ENCODE data around the gene HS3ST2. TPM values are rescaled to one million over a fixed set of nuclear protein-coding genes. Genes with fewer than 3 reads are reported as not detected.

Gene HS3ST2
- total RNA-seq, 1 experiment from 2014 or later: not detected

DNA sequence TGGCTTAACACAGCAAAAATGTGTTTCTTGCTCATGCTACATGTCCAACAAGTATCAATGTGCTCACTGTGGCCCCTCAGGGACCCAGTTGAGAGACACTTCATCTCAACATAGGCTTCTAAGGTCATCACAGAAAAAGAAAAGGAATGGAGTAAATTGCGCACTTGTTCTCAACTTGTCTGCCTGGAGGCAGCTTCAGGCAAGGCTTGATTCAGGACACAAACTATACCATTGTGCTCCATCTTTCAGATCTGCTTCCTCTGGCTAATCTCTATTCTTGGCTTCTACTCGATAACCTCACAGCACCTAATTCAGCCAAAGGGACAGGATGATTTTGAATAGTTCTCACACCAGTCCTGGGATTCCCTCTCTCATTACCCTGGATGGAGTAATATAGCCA lies 35.6 kb downstream of the HS3ST2 start:
- Histone ChIP-seq H3K27me3 (replicated peaks; ENCODE audit: control insufficient read depth, insufficient read depth, low read length) (peaks cover 1% of the 10 kb centered on the region; the same call in 1 of the 2 replicates), H3K4me3 (ENCODE audit: low read depth, low read length) (no peak overlapping the region), H3K4me1 (no peaks in the 10 kb centered on the region), H3K9me3 (no peaks in the 10 kb centered on the region), H3K36me3 (ENCODE audit: control insufficient read depth, insufficient read depth, low read length) (no peaks in the 10 kb centered on the region)
- CTCF ChIA-PET: no interaction called here
- H3K9me3 Mint-ChIP-seq (ENCODE audit: unreplicated experiment): no peaks in the 10 kb centered on the region
- H3K27me3 Mint-ChIP-seq (ENCODE audit: insufficient read depth, unreplicated experiment): peaks cover 17% of the 10 kb centered on the region
- H3K4me1 Mint-ChIP-seq (ENCODE audit: low read depth, unreplicated experiment): no peaks in the 10 kb centered on the region
- H3K36me3 Mint-ChIP-seq (ENCODE audit: insufficient read depth, unreplicated experiment): no peaks in the 10 kb centered on the region
- BruUV-seq (replicated peaks): no TSS peak
- POLR2A ChIA-PET: no interaction called here
- no peak overlapping the region for H3K4me3 Mint-ChIP-seq (ENCODE audit: unreplicated experiment)
- no peak for DNase-seq
- TF ChIP-seq, protein P1, sequence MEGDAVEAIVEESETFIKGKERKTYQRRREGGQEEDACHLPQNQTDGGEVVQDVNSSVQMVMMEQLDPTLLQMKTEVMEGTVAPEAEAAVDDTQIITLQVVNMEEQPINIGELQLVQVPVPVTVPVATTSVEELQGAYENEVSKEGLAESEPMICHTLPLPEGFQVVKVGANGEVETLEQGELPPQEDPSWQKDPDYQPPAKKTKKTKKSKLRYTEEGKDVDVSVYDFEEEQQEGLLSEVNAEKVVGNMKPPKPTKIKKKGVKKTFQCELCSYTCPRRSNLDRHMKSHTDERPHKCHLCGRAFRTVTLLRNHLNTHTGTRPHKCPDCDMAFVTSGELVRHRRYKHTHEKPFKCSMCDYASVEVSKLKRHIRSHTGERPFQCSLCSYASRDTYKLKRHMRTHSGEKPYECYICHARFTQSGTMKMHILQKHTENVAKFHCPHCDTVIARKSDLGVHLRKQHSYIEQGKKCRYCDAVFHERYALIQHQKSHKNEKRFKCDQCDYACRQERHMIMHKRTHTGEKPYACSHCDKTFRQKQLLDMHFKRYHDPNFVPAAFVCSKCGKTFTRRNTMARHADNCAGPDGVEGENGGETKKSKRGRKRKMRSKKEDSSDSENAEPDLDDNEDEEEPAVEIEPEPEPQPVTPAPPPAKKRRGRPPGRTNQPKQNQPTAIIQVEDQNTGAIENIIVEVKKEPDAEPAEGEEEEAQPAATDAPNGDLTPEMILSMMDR (IDR thresholded peaks at IDR 0.05; ENCODE audit: insufficient read depth in 1 of 2, low read depth in 1 of 2, low read length in 1 of 2, severe bottlenecking in 1 of 2, unreplicated experiment in 1 of 2): no peak
- intact Hi-C loops (cut with micrococcal nuclease; ENCODE audit: unreplicated experiment): no loop called here
- H3K27ac Mint-ChIP-seq (ENCODE audit: unreplicated experiment): no peak overlapping the region

GRCh38 chr16:22855231-22855630 lies 41.3 kb downstream of the HS3ST2 start:
- TF ChIP-seq, protein P1 (IDR thresholded peaks at IDR 0.05; ENCODE audit: insufficient read depth in 1 of 2, low read depth in 1 of 2, low read length in 1 of 2, severe bottlenecking in 1 of 2, unreplicated experiment in 1 of 2): no peak
- Mint-ChIP-seq H3K36me3 (ENCODE audit: insufficient read depth, unreplicated experiment) (no peaks in the 10 kb centered on the region), H3K4me1 (ENCODE audit: low read depth, unreplicated experiment) (no peaks in the 10 kb centered on the region), H3K27me3 (ENCODE audit: insufficient read depth, unreplicated experiment) (peaks cover 14% of the 10 kb centered on the region), H3K4me3 (ENCODE audit: unreplicated experiment) (no peak overlapping the region), H3K9me3 (ENCODE audit: unreplicated experiment) (no peaks in the 10 kb centered on the region), H3K27ac (ENCODE audit: unreplicated experiment) (no peak overlapping the region)
- intact Hi-C loops (cut with micrococcal nuclease; ENCODE audit: unreplicated experiment): no loop called here
- ChIA-PET CTCF (no interaction called here), POLR2A (no interaction called here)
- BruUV-seq (replicated peaks): no TSS peak
- Histone ChIP-seq H3K9me3 (no peaks in the 10 kb centered on the region), H3K27me3 (replicated peaks; ENCODE audit: control insufficient read depth, insufficient read depth, low read length) (peaks cover 1% of the 10 kb centered on the region; the same call in 1 of the 2 replicates), H3K4me3 (ENCODE audit: low read depth, low read length) (no peak overlapping the region), H3K36me3 (ENCODE audit: control insufficient read depth, insufficient read depth, low read length) (no peaks in the 10 kb centered on the region), H3K4me1 (no peaks in the 10 kb centered on the region)
- no peak for DNase-seq

DNA sequence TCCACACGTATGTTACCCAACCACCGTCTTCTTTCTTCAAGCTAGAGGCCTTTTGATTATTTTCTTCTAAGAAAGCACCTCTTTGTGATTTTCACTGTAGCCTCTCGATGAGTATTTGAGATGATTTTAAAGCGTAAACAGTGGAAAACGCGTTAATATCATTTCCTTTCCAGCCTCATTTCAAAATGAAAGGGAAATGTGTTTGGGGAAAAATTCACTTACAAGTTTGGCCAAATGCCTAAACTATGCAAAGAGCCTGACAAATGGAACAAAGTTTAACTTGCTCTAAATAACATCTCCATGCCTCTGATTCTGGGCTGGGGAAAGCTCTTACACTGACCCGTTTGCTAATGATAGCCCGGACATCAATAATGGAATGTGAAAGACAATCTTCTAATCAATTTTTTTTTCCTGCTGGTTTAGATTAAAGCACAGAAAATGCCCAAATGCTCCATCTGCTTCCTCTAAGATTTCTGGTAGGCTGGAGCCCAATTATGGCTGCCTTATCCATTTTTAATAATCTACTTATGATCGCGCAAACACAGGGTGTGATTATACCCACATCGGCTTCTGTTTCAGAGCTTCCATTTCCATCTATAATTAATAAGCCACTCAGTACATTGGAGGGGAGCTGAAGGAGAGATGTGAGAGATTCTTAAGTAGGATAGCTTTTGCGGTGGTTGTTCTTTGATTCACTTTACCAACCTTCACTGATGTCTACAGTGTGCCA lies 43.5 kb downstream of the HS3ST2 start:
- Histone ChIP-seq H3K27me3 (replicated peaks; ENCODE audit: control insufficient read depth, insufficient read depth, low read length) (peaks cover 1% of the 10 kb centered on the region; the same call in 1 of the 2 replicates), H3K36me3 (ENCODE audit: control insufficient read depth, insufficient read depth, low read length) (no peaks in the 10 kb centered on the region), H3K4me3 (ENCODE audit: low read depth, low read length) (no peak overlapping the region), H3K9me3 (no peaks in the 10 kb centered on the region), H3K4me1 (no peaks in the 10 kb centered on the region)
- intact Hi-C loops (cut with micrococcal nuclease; ENCODE audit: unreplicated experiment): no loop called here
- Mint-ChIP-seq H3K27me3 (ENCODE audit: insufficient read depth, unreplicated experiment) (peaks cover 13% of the 10 kb centered on the region), H3K27ac (ENCODE audit: unreplicated experiment) (no peak overlapping the region), H3K4me3 (ENCODE audit: unreplicated experiment) (no peak overlapping the region), H3K36me3 (ENCODE audit: insufficient read depth, unreplicated experiment) (no peaks in the 10 kb centered on the region), H3K4me1 (ENCODE audit: low read depth, unreplicated experiment) (no peaks in the 10 kb centered on the region), H3K9me3 (ENCODE audit: unreplicated experiment) (no peaks in the 10 kb centered on the region)
- BruUV-seq (replicated peaks): no TSS peak
- CTCF ChIA-PET: no interaction called here
- no peak for DNase-seq
- TF ChIP-seq, protein P1 (IDR thresholded peaks at IDR 0.05; ENCODE audit: insufficient read depth in 1 of 2, low read depth in 1 of 2, low read length in 1 of 2, severe bottlenecking in 1 of 2, unreplicated experiment in 1 of 2): no peak
- POLR2A ChIA-PET: no interaction called here

Data from Caco-2 (cell line).